Neural cell (in vitro differentiated cells): Measurements from ENCODE around the gene MAGI1.

Experiments
- EP300 ChIP-seq: fragments of 450-650 bp; conservative IDR thresholded peaks from 2 replicates; pipeline ENCODE4 v1.6.1; 2014; ENCODE audit warnings: antibody characterized with exemption, mild to moderate bottlenecking, moderate library complexity; ENCODE audit not compliant: poor library complexity, severe bottlenecking
- MXI1 ChIP-seq: fragments of 450-650 bp; conservative IDR thresholded peaks from 2 replicates; pipeline ENCODE4 v1.6.1; 2014; ENCODE audit warnings: antibody characterized with exemption, mild to moderate bottlenecking; ENCODE audit not compliant: poor library complexity, severe bottlenecking
- POLR2AphosphoS5 ChIP-seq: IDR thresholded peaks from 2 replicates; pipeline ENCODE4 v1.6.1; 2012
- RAD21 ChIP-seq: fragments of 450-650 bp; conservative IDR thresholded peaks from 2 replicates; pipeline ENCODE4 v1.6.1; 2014; ENCODE audit warnings: antibody characterized with exemption, mild to moderate bottlenecking, moderate library complexity
- TAF1 ChIP-seq: IDR thresholded peaks from 2 replicates; pipeline ENCODE4 v1.6.1; 2012; ENCODE audit warnings: low read depth
- TF ChIP-seq, protein P1 (sequence below): fragments of 450-650 bp; IDR thresholded peaks from 2 replicates; pipeline ENCODE4 v1.5.1; 2014; ENCODE audit warnings: antibody characterized with exemption, mild to moderate bottlenecking, moderate library complexity; ENCODE audit not compliant: poor library complexity, severe bottlenecking

DNA sequence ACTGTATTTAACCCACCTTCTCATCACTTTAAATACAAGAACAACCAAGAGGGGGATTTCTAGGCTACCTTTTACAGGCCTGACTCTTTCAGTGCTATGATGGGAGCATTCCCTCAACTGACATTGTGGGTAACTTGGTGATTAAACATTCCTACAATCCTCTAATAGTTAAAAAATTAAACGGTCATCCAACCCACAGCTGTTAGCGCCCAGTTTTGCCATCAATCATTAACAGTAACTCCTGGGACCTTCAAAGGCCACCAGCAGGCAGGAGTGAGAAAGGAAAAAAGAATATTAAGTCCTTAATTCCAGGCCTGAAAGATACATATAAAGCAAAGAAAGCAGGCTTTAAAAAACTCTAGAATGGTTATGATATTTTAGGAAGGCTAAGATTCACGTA, 512.1 kb downstream of the MAGI1 start:
- TF ChIP-seq MXI1, result no peak
- TF ChIP-seq, protein P1, sequence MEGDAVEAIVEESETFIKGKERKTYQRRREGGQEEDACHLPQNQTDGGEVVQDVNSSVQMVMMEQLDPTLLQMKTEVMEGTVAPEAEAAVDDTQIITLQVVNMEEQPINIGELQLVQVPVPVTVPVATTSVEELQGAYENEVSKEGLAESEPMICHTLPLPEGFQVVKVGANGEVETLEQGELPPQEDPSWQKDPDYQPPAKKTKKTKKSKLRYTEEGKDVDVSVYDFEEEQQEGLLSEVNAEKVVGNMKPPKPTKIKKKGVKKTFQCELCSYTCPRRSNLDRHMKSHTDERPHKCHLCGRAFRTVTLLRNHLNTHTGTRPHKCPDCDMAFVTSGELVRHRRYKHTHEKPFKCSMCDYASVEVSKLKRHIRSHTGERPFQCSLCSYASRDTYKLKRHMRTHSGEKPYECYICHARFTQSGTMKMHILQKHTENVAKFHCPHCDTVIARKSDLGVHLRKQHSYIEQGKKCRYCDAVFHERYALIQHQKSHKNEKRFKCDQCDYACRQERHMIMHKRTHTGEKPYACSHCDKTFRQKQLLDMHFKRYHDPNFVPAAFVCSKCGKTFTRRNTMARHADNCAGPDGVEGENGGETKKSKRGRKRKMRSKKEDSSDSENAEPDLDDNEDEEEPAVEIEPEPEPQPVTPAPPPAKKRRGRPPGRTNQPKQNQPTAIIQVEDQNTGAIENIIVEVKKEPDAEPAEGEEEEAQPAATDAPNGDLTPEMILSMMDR, result no peak
- no peak for TF ChIP-seq RAD21
- TF ChIP-seq POLR2AphosphoS5, result no peak
- no peak for TF ChIP-seq EP300
- no peak for TF ChIP-seq TAF1
